ENCODE results near the gene PRKD1. TPM values are rescaled to one million over a fixed set of nuclear protein-coding genes. Genes with fewer than 3 reads are reported as not detected.

Gene PRKD1
- total and polyA plus RNA-seq, 3 donors from 2014 or later: 29.9 to 82.9 (median 67.2) TPM

GRCh38 chr14:29822430-29822709 is 105.3 kb downstream of the PRKD1 start:
- no peak for TF ChIP-seq POLR2A (IDR thresholded peaks at IDR 0.05)
- no peak for TF ChIP-seq CTCF (IDR thresholded peaks at IDR 0.05)
- H3K36me3 ChIP-seq (ENCODE audit: low read depth, missing control alignments): no peaks in the 10 kb centered on the region
- peak overlapping the region in 1 of 2 donors; percentile 7 for H3K27ac ChIP-seq
- intact Hi-C loops (cut with DNase I; ENCODE audit: low total_unique reads): no loop called here
- no peak for DNase-seq
- no peaks in the 10 kb centered on the region for H3K27me3 ChIP-seq
- H3K4me1 ChIP-seq: peaks cover 16% of the 10 kb centered on the region
- H3K4me3 ChIP-seq: no peak overlapping the region
- H3K9me3 ChIP-seq: no peaks in the 10 kb centered on the region

DNA sequence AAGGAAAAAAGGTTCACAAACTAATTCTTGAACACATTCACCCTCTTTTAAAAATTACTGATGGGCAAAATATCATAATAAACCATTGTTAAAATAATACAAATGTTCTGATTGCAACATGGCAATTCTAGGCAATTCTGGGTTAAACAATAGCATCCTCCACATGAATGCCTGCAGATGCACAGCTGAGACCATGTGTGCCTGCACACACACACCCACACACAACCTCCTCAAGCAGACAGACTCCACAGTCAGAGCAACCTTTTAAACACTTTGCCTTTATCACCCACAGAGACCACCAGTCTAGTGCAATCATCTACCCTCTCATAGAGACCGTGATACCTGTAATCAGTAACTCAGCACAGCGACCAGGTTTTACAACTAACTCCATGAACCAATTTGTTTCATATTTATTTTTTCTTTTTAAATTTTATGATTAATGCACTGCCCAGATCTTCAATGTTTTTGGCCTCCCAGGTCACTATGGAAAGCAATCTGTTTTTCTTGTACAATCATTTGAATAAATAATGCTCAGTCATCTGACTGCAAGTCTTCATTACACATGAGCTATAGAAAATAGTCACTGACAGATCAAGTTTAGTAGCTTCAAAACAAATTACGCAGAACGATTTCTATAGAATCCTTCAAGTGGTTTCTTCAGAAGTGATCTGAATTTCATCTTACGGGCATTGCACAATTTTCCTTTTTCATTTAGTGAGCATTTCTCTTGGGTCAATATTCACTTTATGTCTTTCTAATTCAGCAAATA is 105.8 kb downstream of the PRKD1 start:
- intact Hi-C loops (cut with DNase I; ENCODE audit: low total_unique reads): no loop called here
- peaks cover 16% of the 10 kb centered on the region for H3K4me1 ChIP-seq
- H3K27ac ChIP-seq: peak overlapping the region in 1 of 2 donors; percentile 7
- WGBS, 2 donors: 64 to 67% methylated on average over 5 of the region's 5 CpGs
- no peaks in the 10 kb centered on the region for H3K36me3 ChIP-seq (ENCODE audit: low read depth, missing control alignments)
- H3K27me3 ChIP-seq: no peaks in the 10 kb centered on the region
- DNase-seq: no peak
- no peak for TF ChIP-seq POLR2A (IDR thresholded peaks at IDR 0.05)
- no peak for TF ChIP-seq CTCF (IDR thresholded peaks at IDR 0.05)
- H3K9me3 ChIP-seq: no peaks in the 10 kb centered on the region
- H3K4me3 ChIP-seq: no peak overlapping the region

DNA sequence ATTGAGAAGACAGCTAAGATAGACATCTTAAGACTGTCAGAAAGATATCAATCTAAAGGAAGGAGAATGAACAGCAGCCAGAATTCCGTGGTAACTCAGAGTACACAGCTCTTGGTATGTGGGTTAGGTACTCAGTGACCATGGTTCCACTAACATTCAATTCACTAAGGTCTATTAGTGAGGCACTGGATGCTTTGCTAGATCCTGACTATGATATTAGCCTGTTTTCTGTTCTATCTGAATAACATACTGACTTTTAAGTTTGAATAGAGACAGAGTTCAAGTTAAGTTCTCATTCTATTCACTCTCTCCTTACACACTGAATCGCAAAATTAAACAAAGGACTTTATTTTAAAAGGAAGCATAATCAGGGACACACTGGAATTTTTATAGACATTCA is 106.4 kb downstream of the PRKD1 start:
- Histone ChIP-seq H3K4me1 (peaks cover 16% of the 10 kb centered on the region), H3K27ac (peak overlapping the region in 1 of 2 donors; percentile 3), H3K36me3 (ENCODE audit: low read depth, missing control alignments) (no peaks in the 10 kb centered on the region), H3K9me3 (no peaks in the 10 kb centered on the region), H3K27me3 (no peaks in the 10 kb centered on the region), H3K4me3 (no peak overlapping the region)
- DNase-seq: no peak
- WGBS, 2 donors: 46 to 51% methylated on average over 2 of the region's 2 CpGs
- TF ChIP-seq CTCF (IDR thresholded peaks at IDR 0.05): no peak
- TF ChIP-seq POLR2A (IDR thresholded peaks at IDR 0.05): no peak
- intact Hi-C loops (cut with DNase I; ENCODE audit: low total_unique reads): no loop called here

- Histone ChIP-seq H3K9me3 (no peaks in the 10 kb centered on the region), H3K27ac (peak overlapping the region in 1 of 2 donors; percentile 3), H3K4me3 (no peak overlapping the region), H3K4me1 (peaks cover 16% of the 10 kb centered on the region), H3K36me3 (ENCODE audit: low read depth, missing control alignments) (no peaks in the 10 kb centered on the region), H3K27me3 (no peaks in the 10 kb centered on the region)
- no peak for TF ChIP-seq CTCF (IDR thresholded peaks at IDR 0.05)
- no peak for TF ChIP-seq POLR2A (IDR thresholded peaks at IDR 0.05)
- no peak for DNase-seq
- intact Hi-C loops (cut with DNase I; ENCODE audit: low total_unique reads): no loop called here
- 63 to 64% methylated on average over 1 of the region's 1 CpG for WGBS, 2 donors
These were observed 106.9 kb downstream of the PRKD1 start for GRCh38 chr14:29820785-29821184.

- Histone ChIP-seq H3K4me3 (no peak overlapping the region), H3K27me3 (no peaks in the 10 kb centered on the region), H3K36me3 (ENCODE audit: low read depth, missing control alignments) (no peaks in the 10 kb centered on the region), H3K4me1 (peaks cover 19% of the 10 kb centered on the region), H3K27ac (no peak overlapping the region), H3K9me3 (no peaks in the 10 kb centered on the region)
- intact Hi-C loops (cut with DNase I; ENCODE audit: low total_unique reads): no loop called here
- DNase-seq: no peak
- TF ChIP-seq POLR2A (IDR thresholded peaks at IDR 0.05) (no peak), CTCF (IDR thresholded peaks at IDR 0.05) (no peak)
These were observed 109.8 kb downstream of the PRKD1 start for GRCh38 chr14:29817767-29818405.
